GM18873 (cell line): Measurements from ENCODE around the gene UBE2O.
A peak's percentile ranks its signal among the peaks of the same experiment; 100 is the strongest.
"Not testable (repeated sequence)": the region's sequence is repeated elsewhere in the genome, so short reads cannot be mapped to it uniquely, and the experiment has no call there.

Source experiments
- ATAC-seq: cut with Tn5 transposase; IDR thresholded peaks from one replicate; pipeline ENCODE4 v1.9.1; 2021; ENCODE audit warnings: mild to moderate bottlenecking, moderate library complexity, moderate number of reproducible peaks; ENCODE audit not compliant: unreplicated experiment, low FRiP score

UBE2O gene

DNA sequence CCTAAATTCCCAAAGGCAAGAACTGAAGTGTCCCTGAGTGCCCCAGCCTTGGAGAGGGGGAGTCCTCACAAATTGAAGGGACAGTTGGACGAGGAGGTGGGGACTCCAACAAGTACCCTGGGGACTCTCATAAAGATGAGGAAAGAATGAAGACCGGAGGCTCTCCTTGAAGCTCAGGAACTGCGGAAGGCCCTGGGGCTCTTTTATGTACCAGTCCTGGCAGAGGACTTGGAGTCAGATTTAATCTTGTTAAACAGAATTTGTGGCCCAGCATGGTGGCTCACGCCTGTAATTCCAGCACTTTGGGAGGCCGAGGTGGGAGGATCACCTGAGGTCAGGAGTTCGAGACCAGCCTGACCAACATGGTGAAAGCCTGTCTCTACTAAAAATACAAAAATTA is 93.2 kb downstream of the UBE2O start:
- ATAC-seq: not testable (repeated sequence)

GRCh38 chr17:76359375-76359774 is 93.6 kb downstream of the UBE2O start:
- ATAC-seq: no peak

GRCh38 chr17:76357597-76358158 is 95.3 kb downstream of the UBE2O start:
- no peak for ATAC-seq

GRCh38 chr17:76356803-76357456 is 96.0 kb downstream of the UBE2O start:
- ATAC-seq: no peak

- no peak for ATAC-seq
Observed at GRCh38 chr17:76354747-76355310, 98.1 kb downstream of the UBE2O start.

- ATAC-seq: no peak
Observed at GRCh38 chr17:76354317-76354729, 98.6 kb downstream of the UBE2O start.

- peak; percentile 76 for ATAC-seq
Observed at GRCh38 chr17:76353599-76354316, 99.2 kb downstream of the UBE2O start, which contains the start of gene PRPSAP1. PRPSAP1 (minus strand) TSS chr17:76353916; CDS start chr17:76353703, 213 bp downstream.

DNA sequence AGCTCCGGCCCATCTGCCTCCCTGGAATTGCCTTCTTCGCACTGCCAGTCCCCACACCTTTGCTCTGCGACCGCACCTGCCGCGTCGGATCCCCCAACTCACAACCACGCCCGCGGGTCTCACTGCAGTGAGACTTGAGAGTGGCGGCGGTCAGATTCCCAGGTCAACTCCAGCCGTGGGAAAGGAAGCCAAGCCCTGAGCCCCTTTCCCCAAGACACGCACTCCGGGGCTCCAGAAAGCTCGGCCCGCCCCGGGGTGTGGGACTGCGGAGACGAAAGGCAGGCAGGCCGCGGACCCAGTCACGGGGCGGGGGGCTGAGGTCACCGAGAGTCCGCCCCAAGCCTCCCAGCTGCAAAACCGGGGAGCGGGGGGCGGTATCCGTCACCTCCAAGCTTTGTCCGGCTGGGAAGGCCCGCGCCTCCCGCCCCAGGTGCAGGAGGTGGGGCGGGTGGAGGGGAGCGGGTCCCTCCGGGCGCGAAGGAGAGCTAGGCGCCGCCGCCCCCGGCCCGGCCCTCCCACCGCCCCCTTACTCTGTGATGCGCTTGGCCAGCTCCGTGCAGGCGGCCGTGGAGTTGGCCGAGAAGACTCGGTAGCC is 99.9 kb downstream of the UBE2O start:
- peak; percentile 8 for ATAC-seq

DNA sequence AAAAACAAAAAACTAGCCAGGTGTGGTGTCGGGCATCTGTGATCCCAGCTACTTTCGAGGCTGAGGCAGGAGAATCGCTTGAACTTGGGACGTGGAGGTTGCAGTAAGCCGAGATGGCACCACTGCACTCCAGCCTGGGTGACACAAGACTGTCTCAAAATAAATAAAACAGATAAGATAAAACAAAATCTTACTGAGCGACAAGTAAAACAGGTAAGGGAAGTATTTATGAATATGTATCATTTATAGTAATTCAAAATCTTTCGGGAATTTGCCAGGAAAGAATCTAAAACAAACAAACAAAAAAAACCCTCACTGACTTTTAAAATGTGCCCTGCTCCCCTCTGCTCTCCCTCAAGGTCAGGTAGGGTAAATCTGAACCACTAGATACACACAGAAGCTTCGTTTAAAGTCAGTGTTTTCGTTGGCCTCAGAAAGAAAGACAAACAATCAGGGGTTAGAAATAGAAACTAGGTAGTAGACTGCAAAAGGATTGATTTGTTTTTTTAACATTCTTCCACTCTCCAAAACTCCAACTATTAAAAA is 101.4 kb downstream of the UBE2O start:
- ATAC-seq: no peak

GRCh38 chr17:76350463-76350862 is 102.5 kb downstream of the UBE2O start:
- no peak for ATAC-seq

GRCh38 chr17:76346936-76347335 is 106.0 kb downstream of the UBE2O start:
- not testable (repeated sequence) for ATAC-seq

GRCh38 chr17:76345377-76345974 is 107.5 kb downstream of the UBE2O start:
- ATAC-seq: no peak

DNA sequence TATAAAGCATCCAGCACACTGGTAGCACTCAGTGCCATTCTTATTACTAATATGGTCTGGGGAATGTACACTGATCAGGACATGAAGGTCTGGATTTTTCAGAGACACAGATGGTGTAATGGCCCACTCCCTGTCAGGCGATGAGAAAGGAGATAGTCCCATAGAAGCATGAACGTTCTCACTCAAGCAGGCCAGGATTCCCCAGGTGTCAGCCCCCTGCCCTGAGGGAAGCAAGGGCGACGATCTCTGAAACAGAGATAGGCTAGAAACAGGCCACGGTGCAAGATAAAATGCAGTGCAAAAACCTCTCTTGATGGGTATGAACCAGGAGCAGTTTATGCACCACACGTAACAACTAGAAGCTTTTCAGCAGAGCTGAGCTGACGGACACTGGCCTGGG is 109.8 kb downstream of the UBE2O start:
- no peak for ATAC-seq

DNA sequence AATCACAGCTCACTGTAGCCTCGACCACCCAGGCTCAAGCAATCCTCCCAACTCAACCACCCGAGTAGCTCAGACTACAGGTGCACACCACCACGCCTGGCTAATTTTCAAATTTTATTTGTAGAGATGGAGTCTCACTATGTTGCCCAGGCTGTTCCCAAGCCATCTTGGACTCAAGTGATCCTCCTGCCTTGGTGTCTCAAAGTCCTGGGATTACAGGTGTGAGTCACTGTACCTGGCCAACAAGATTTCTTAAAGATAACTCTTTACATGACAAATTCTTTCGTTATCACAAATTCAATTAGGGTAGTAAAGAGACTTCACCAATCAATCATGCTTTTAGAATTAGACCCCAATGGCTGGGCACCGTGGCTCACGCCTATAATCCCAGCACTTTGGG is 111.7 kb downstream of the UBE2O start:
- no peak for ATAC-seq
